Keratinocyte (primary cell): ENCODE results near the gene ZNF132.

ENCODE experiments used
- CTCF ChIP-seq, 3 experiments: IDR thresholded peaks in 1 of 3; conservative IDR thresholded peaks in 1 of 3; optimal IDR thresholded peaks in 1 of 3; 2 replicates in 2 of 3; 3 replicates in 1 of 3; pipeline versions ENCODE3 to v1.5.1; 2011; ENCODE audit warnings: low read length in 3 of 3, mild to moderate bottlenecking in 3 of 3, moderate library complexity in 2 of 3, control low read depth in 1 of 3, inconsistent platforms in 1 of 3; ENCODE audit not compliant: insufficient read depth in 2 of 3; ENCODE audit errors: extremely low read depth in 1 of 3
- EZH2 ChIP-seq: IDR thresholded peaks from one replicate; pipeline ENCODE4 v1.6.1; 2012; ENCODE audit warnings: inconsistent platforms, mild to moderate bottlenecking, low read length, moderate library complexity

DNA sequence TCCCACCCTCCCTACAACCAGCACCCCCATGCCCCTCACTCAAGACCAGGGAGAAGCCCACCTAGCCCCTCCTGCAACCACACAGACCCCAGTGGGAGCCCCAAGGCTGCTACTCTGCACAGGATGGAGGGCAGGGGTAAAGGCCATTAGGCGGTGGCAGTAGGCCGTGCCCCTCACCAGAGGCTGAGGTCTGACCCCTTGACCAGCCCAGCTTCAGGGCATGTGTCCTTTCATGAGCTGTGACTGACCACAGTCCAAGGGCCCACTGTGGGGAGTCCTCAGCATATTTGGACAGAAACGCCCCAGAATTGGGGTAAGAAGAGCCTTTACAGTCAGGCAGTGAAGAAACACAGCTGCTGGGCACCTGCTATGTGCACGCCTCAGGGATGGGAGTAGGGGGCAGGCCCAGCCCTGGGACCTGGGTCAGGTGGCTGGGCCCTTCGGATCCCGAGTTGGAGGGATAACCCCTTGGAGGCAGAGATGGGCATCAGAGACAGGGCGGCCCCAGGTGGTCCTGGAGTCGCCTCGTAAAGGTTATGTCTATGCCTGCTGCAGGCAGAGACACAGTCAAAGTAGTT lies 54.6 kb downstream of the ZNF132 start:
- TF ChIP-seq EZH2 (no peak), CTCF (optimal IDR thresholded peaks at IDR 0.05 in 1 of 3, IDR thresholded peaks at IDR 0.05 in 1 of 3, conservative IDR thresholded peaks at IDR 0.05 in 1 of 3; ENCODE audit: extremely low read depth in 1 of 3, insufficient read depth in 2 of 3, low read length in 3 of 3) (no peak)
